Memory B cell (primary cell): ENCODE data around the gene XIRP2.

Experiments
- ATAC-seq: fragments of 150-1000 bp; cut with Tn5 transposase; 2 replicates; pipeline ENCODE4 v1.10.0; 2021; ENCODE audit warnings: low read depth, mild to moderate bottlenecking, moderate library complexity
- DNase-seq, 2 donors: peaks; one replicate each; pipeline ENCODE4 v3.0.0; 2022; ENCODE audit warnings: low spot score in 2 of 2
- H3K27ac Mint-ChIP-seq: one replicate; pipeline ENCODE4 v1.8.0; 2022; ENCODE audit warnings: mild to moderate bottlenecking, moderate library complexity, mixed read lengths
- H3K27me3 Mint-ChIP-seq: one replicate; pipeline ENCODE4 v1.8.0; 2022; ENCODE audit warnings: mixed read lengths
- H3K36me3 Mint-ChIP-seq: one replicate; pipeline ENCODE4 v1.8.0; 2022; ENCODE audit warnings: mild to moderate bottlenecking, mixed read lengths
- H3K4me1 Mint-ChIP-seq: one replicate; pipeline ENCODE4 v1.8.0; 2022; ENCODE audit warnings: mixed read lengths
- H3K4me3 Mint-ChIP-seq: one replicate; pipeline ENCODE4 v1.8.0; 2022; ENCODE audit warnings: mild to moderate bottlenecking, moderate library complexity, mixed read lengths
- H3K9me3 Mint-ChIP-seq: one replicate; pipeline ENCODE4 v1.8.0; 2022; ENCODE audit warnings: mixed read lengths

XIRP2 gene

GRCh38 chr2:167187978-167188967 lies 300.0 kb downstream of the XIRP2 start:
- Mint-ChIP-seq H3K36me3 (no peaks in the 10 kb centered on the region), H3K27me3 (no peaks in the 10 kb centered on the region), H3K27ac (no peak overlapping the region), H3K9me3 (no peaks in the 10 kb centered on the region), H3K4me1 (no peaks in the 10 kb centered on the region), H3K4me3 (no peak overlapping the region)
- ATAC-seq (no peak), DNase-seq (no peak)

DNA sequence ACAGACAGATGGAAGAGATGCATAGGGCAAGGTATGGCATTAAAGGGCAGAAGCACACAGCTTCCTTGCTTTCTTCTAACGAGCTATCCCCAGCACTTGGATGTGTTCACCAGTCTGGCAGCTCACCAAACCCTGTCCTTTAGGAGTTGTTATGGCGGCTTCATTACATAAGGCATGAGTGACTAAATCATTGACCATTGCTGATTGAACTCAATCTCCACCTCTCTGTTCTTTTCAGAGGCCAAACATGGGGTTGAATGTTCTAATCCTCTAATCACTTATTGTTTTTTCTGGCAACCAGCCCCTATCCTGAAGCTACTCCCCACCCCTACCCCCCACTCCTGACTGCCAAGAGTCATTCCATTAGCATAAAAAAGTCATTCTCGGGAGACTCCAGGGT lies 301.8 kb downstream of the XIRP2 start:
- no peak overlapping the region for H3K4me3 Mint-ChIP-seq
- no peak overlapping the region for H3K27ac Mint-ChIP-seq
- H3K9me3 Mint-ChIP-seq = peaks cover 2% of the 10 kb centered on the region
- DNase-seq (no peak), ATAC-seq (no peak)
- no peaks in the 10 kb centered on the region for H3K4me1 Mint-ChIP-seq
- no peaks in the 10 kb centered on the region for H3K36me3 Mint-ChIP-seq
- H3K27me3 Mint-ChIP-seq = no peaks in the 10 kb centered on the region

- ATAC-seq (no peak), DNase-seq (no peak)
- Mint-ChIP-seq H3K27me3 (no peaks in the 10 kb centered on the region), H3K27ac (no peak overlapping the region), H3K4me3 (no peak overlapping the region), H3K36me3 (no peaks in the 10 kb centered on the region), H3K4me1 (no peaks in the 10 kb centered on the region), H3K9me3 (peaks cover 2% of the 10 kb centered on the region)
These were observed 303.3 kb downstream of the XIRP2 start for GRCh38 chr2:167191588-167191987.

GRCh38 chr2:167192833-167193232 lies 304.6 kb downstream of the XIRP2 start:
- DNase-seq (no peak), ATAC-seq (no peak)
- H3K27ac Mint-ChIP-seq = no peak overlapping the region
- H3K4me1 Mint-ChIP-seq = no peaks in the 10 kb centered on the region
- H3K36me3 Mint-ChIP-seq = no peaks in the 10 kb centered on the region
- H3K9me3 Mint-ChIP-seq = peaks cover 2% of the 10 kb centered on the region
- no peaks in the 10 kb centered on the region for H3K27me3 Mint-ChIP-seq
- no peak overlapping the region for H3K4me3 Mint-ChIP-seq

GRCh38 chr2:167196461-167197252 lies 308.4 kb downstream of the XIRP2 start:
- Mint-ChIP-seq H3K4me1 (no peaks in the 10 kb centered on the region), H3K4me3 (no peak overlapping the region), H3K27ac (no peak overlapping the region), H3K36me3 (no peaks in the 10 kb centered on the region), H3K27me3 (no peaks in the 10 kb centered on the region), H3K9me3 (peaks cover 5% of the 10 kb centered on the region)
- no peak for ATAC-seq
- DNase-seq = no peak

- Mint-ChIP-seq H3K27ac (no peak overlapping the region), H3K9me3 (peaks cover 5% of the 10 kb centered on the region), H3K27me3 (no peaks in the 10 kb centered on the region), H3K36me3 (no peaks in the 10 kb centered on the region), H3K4me1 (no peaks in the 10 kb centered on the region), H3K4me3 (no peak overlapping the region)
- no peak for ATAC-seq
- DNase-seq = no peak
These were observed 309.7 kb downstream of the XIRP2 start for GRCh38 chr2:167198009-167198408.

- no peak overlapping the region for H3K4me3 Mint-ChIP-seq
- H3K9me3 Mint-ChIP-seq = peaks cover 5% of the 10 kb centered on the region
- H3K36me3 Mint-ChIP-seq = no peaks in the 10 kb centered on the region
- H3K4me1 Mint-ChIP-seq = no peaks in the 10 kb centered on the region
- ATAC-seq = no peak
- no peaks in the 10 kb centered on the region for H3K27me3 Mint-ChIP-seq
- DNase-seq = no peak
- H3K27ac Mint-ChIP-seq = no peak overlapping the region
These were observed 310.3 kb downstream of the XIRP2 start for GRCh38 chr2:167198576-167198975.

GRCh38 chr2:167200019-167200418 lies 311.7 kb downstream of the XIRP2 start:
- ATAC-seq = no peak
- no peak overlapping the region for H3K27ac Mint-ChIP-seq

DNA sequence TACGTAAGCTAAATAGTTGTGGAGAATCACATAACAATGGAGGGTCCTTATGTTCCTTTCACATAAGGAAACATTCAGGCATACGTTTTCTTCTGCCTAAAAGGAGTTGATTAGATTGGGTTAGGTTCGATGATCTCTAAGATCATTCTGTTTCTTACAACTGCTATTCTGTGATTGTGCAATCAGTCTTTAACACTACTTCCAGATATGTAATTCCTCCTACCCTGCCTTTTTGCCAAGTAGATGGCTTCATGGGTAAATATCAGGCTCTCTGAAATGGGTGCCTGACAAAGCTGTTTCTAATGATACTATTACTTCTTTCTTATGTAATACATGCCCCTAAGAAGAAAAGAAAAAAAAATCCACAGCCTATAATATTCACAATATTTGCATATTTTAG lies 321.5 kb downstream of the XIRP2 start:
- H3K4me3 Mint-ChIP-seq = no peak overlapping the region
- H3K27me3 Mint-ChIP-seq = no peaks in the 10 kb centered on the region
- peaks cover 2% of the 10 kb centered on the region for H3K4me1 Mint-ChIP-seq
- H3K27ac Mint-ChIP-seq = no peak overlapping the region
- peaks cover 7% of the 10 kb centered on the region for H3K9me3 Mint-ChIP-seq
- no peaks in the 10 kb centered on the region for H3K36me3 Mint-ChIP-seq
- no peak for DNase-seq
- no peak for ATAC-seq

More at GRCh38 chr2:167200019-167200418, 311.7 kb downstream of the XIRP2 start:
- H3K9me3 Mint-ChIP-seq = peaks cover 4% of the 10 kb centered on the region
- H3K4me3 Mint-ChIP-seq = no peak overlapping the region
- H3K4me1 Mint-ChIP-seq = no peaks in the 10 kb centered on the region
- DNase-seq = no peak
- no peaks in the 10 kb centered on the region for H3K36me3 Mint-ChIP-seq
- no peaks in the 10 kb centered on the region for H3K27me3 Mint-ChIP-seq

GRCh38 chr2:167212014-167212648 lies 323.9 kb downstream of the XIRP2 start:
- DNase-seq (no peak), ATAC-seq (no peak)
- Mint-ChIP-seq H3K27ac (no peak overlapping the region), H3K27me3 (no peaks in the 10 kb centered on the region), H3K4me1 (peaks cover 2% of the 10 kb centered on the region), H3K9me3 (peaks cover 4% of the 10 kb centered on the region), H3K4me3 (no peak overlapping the region), H3K36me3 (no peaks in the 10 kb centered on the region)

DNA sequence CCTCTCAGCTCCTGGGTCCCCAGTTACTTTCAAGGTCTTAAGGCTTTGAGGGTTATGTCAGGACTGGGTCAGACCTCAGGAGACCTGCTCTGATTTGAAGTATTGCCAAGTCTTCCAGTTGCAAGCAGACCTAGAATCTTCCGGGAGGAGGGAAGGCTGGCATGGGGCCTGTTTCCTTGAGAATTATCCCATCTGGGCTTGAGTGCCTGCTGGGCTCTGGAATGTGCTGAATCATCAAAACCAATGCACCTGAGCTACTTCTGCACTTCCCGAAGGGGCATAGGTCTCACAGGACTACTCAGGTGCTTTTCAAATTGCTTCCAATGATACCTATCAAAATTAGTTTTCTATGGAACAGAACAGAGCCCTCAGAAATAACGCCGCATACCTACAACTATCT lies 327.3 kb downstream of the XIRP2 start:
- Mint-ChIP-seq H3K27ac (no peak overlapping the region), H3K4me1 (peaks cover 2% of the 10 kb centered on the region), H3K9me3 (peaks cover 4% of the 10 kb centered on the region), H3K27me3 (no peaks in the 10 kb centered on the region), H3K4me3 (no peak overlapping the region), H3K36me3 (no peaks in the 10 kb centered on the region)
- ATAC-seq (no peak), DNase-seq (no peak)

- H3K9me3 Mint-ChIP-seq = no peaks in the 10 kb centered on the region
These were observed 349.2 kb downstream of the XIRP2 start for GRCh38 chr2:167237478-167237877.

GRCh38 chr2:167240671-167241070 lies 352.4 kb downstream of the XIRP2 start:
- no peak overlapping the region for H3K4me3 Mint-ChIP-seq
- no peaks in the 10 kb centered on the region for H3K4me1 Mint-ChIP-seq
- no peak for DNase-seq
- H3K27me3 Mint-ChIP-seq = no peaks in the 10 kb centered on the region
- no peaks in the 10 kb centered on the region for H3K9me3 Mint-ChIP-seq
- no peak overlapping the region for H3K27ac Mint-ChIP-seq
- H3K36me3 Mint-ChIP-seq = no peaks in the 10 kb centered on the region
- ATAC-seq = no peak

More at GRCh38 chr2:167237478-167237877, 349.2 kb downstream of the XIRP2 start:
- Mint-ChIP-seq H3K4me3 (no peak overlapping the region), H3K36me3 (no peaks in the 10 kb centered on the region), H3K27ac (no peak overlapping the region), H3K27me3 (no peaks in the 10 kb centered on the region), H3K4me1 (no peaks in the 10 kb centered on the region)
- no peak for DNase-seq
- no peak for ATAC-seq

DNA sequence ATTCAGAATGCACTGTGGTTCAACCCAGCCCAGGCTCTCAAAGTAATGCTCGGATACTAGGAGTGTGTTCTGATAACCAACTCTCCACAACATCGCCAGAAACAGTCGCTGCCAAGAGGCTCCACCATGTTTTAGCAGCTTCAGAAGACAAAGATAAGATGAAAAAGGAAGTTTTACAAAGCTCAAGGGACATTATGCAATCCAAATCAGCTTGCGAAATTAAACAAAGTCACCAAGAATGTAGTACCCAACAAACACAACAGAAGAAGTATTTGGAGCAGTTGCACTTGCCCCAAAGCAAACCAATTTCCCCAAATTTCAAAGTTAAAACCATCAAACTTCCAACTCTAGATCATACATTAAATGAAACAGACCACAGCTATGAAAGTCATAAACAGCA lies 360.9 kb downstream of the XIRP2 start:
- ATAC-seq (no peak), DNase-seq (no peak)
- no peaks in the 10 kb centered on the region for H3K4me1 Mint-ChIP-seq
- H3K27ac Mint-ChIP-seq = no peak overlapping the region
- H3K27me3 Mint-ChIP-seq = no peaks in the 10 kb centered on the region
- no peak overlapping the region for H3K4me3 Mint-ChIP-seq
- peaks cover 8% of the 10 kb centered on the region for H3K9me3 Mint-ChIP-seq
- H3K36me3 Mint-ChIP-seq = no peaks in the 10 kb centered on the region
